Stimulated activated CD4-positive, alpha-beta T cell treated with anti-CD3 and anti-CD28 coated beads, Interleukin-12 subunit alpha, Interleukin-12 subunit beta, amount 100 ng/mL, for 24 hours (primary cell): Measurements from ENCODE around the gene SLC66A1.
A peak's percentile ranks its signal among the peaks of the same experiment; 100 is the strongest.

Source experiments
- DNase-seq, 2 experiments: peaks; one replicate each; pipeline ENCODE4 v3.0.0-alpha.2; 2020; ENCODE audit warnings: low read depth in 2 of 2

Gene SLC66A1

GRCh38 chr1:19377812-19378718 lies 65.9 kb downstream of the SLC66A1 start:
- DNase-seq, result peak in 1 of 2 experiments; percentile 14
